NK-92 (cell line): ENCODE measurements around the gene DPYD.

Source experiments
- DNase-seq: peaks from one replicate; lab custom pipeline; 2025; ENCODE audit not compliant: unreplicated experiment; lab: John Stamatoyannopoulos, UW

The DPYD gene

GRCh38 chr1:97163591-97164275, 757.1 kb downstream of the DPYD start:
- DNase-seq = no peak

- no peak for DNase-seq
These were observed 760.0 kb downstream of the DPYD start for GRCh38 chr1:97160818-97161217.

DNA sequence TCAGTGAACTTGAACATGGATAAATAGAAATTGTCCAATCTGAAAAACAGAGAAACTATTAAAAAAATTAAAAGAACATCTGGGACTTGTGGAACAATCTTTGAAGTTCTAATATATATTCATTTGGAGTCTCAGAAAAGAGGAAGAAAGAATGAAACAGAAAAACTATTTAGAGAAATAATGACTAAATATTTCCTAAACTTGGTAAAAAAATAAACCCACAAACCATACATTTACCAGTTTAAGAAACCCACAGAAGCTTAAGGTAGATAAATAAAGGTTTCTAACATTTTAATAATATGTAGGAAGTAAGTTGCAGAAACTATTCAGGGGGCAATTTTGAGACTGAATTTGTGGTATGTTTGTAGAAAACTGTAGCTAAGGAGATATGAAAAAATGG, 761.5 kb downstream of the DPYD start:
- no peak for DNase-seq

DNA sequence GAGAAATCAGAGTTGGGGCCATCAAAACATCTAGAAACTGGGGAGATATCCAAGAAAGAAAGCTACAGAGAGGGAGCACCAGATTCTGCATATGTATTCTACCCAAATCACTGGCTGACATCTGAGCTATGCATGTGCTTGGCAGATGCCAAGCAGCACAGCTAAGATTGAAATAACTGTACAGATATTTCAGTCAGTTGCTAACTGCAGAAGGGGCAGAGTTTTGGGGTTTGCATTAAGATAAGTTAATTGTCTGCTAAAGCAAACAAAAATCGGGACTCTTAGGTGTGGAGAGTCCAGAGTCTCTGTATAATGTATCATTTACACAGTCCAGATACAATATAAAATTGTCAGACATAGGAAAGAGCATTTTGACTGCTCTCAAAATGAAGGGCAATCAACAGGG, 762.1 kb downstream of the DPYD start:
- DNase-seq = no peak

DNA sequence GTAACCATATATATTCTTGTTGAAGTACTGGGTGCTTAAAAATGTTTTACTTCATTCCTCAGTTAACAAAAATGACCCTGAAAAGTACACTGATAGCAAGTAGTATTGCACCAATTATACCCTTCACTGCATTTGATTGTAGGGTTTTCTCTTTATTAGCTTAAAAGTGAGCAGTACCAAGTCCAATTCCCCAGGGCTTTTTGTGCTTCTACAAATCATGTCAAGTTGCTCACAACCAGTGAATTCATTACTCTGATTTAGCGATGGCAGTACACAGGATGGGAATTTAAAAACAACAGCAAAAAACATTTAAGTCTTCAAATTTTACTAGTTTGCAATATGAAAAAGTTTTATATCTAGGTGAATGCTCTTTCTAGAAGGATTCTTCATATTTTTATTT, 762.8 kb downstream of the DPYD start:
- no peak for DNase-seq

- no peak for DNase-seq
These were observed 769.2 kb downstream of the DPYD start for GRCh38 chr1:97151651-97152050.

DNA sequence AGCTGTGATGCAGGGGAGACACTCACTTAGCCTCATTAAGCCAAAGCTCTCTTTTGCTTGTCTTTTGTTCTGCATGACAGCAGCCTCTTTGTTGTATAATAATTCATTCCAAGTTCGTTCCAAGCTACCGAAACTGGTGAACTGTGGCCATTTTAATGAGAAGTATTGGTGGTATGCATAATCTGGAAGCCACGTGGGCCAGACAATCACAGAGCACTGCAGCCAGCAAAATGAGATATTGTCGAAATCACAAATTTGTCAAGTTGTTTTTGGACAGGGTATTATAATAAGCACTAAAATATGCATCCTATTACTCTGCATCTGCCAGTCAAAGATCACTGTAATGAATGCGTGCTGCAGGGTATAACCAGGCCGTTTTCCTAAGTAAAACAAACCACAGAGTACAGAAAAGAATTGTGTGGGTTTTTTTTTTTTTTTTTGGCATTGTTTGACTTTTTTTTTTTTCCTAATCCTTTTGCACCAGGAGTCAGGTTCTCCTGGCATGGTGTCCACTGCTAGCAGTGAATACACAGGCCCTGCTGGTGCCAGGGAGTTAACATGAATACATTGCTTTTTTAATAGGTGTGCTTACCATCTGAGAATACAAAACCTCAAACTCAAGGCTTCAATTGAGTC, 775.4 kb downstream of the DPYD start:
- no peak for DNase-seq

DNA sequence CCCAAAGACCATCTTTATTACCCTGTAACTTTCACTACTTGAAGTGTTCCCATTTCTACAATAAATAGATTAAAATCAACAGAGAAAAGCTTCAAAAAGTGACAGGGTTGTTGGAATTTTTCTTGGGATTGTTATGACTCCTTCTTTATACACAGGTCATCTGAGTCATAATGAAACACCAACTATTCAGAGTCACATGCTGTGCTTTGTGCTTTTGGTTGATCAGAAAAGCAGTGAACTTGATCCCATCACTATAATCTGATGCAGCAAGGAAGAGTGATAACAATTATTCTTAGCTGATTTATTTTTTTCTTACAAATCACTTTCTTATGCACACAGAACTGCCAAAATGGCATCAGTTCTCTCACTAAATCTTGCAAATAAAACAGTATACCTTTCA, 776.3 kb downstream of the DPYD start:
- no peak for DNase-seq

GRCh38 chr1:97143236-97143882, 777.5 kb downstream of the DPYD start:
- no peak for DNase-seq

DNA sequence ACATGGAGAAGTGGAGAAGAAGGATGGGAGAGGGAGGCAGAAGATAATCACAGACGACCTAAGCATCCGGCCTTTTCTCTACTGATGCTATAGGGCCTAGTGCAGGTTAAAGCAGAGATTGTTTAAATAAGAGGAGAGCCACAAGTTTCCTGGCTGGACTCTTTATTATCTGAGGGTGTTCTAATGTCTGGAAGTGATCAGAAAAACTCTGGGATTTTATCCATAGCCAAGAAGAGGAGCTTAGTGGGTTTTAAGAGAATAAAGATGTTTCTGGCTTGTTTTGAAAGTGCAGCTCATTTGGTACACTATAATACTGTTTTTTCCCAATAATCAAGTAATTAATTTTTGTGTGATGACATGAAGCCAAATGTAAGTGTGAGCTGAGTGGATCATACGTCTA, 780.2 kb downstream of the DPYD start:
- DNase-seq = no peak

GRCh38 chr1:97139512-97139911, 781.3 kb downstream of the DPYD start:
- no peak for DNase-seq

- no peak for DNase-seq
These were observed 782.3 kb downstream of the DPYD start for GRCh38 chr1:97138515-97139032.

GRCh38 chr1:97137862-97138514, 782.8 kb downstream of the DPYD start:
- DNase-seq = no peak

GRCh38 chr1:97136996-97137395, 783.8 kb downstream of the DPYD start:
- DNase-seq = no peak

DNA sequence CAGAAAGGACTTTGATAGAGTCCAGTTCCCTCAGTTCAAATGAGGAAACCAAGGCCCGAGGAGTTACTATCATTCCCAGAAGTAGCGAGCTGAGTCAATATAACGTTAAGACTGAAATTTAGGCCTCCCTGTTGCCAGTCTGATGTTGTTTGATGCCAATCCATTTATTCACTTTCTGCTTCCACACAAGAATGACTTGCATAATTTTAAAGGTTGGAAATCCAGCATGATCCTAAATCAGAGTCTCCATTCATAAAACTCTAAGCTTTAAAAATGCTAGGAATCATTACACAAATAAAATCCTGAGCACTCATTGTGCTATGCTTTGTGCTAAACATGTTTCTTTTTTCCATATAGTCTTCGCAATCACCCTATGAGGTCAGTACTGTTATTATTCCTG, 784.9 kb downstream of the DPYD start:
- DNase-seq = no peak

- no peak for DNase-seq
These were observed 792.4 kb downstream of the DPYD start for GRCh38 chr1:97128426-97128825.

DNA sequence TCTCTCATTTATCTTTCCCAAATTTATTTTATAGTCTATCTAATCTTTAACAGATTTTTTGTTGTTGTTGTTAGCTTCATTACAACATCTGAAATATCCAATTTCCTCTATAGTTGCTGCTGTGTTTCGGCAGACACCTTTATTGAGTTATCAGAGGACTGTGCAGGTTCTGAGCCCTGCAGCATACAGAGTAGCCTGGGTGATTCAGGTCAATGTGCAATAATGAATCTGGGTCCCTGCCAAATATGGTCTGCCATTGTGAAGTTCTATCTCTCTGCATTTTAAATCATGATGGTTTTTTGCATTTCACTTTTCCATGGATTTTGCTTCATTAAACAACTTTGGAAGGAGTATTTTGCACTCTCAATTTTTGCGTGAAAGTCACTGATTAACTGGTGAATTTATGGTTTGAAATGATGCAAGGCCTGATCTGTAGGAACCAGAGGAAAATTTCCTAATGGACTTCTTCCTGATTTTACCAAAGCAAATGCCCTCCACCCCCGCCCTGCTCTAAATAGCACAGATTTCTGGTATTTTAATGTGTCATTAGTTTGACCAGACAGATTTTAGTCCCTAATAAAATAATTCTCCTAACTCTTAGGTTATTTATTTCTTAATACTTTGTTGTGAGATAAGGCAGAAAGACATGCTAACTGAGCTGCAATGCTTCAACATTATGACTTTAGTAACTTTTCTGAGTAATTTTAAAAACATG, 797.0 kb downstream of the DPYD start:
- DNase-seq = no peak

DNA sequence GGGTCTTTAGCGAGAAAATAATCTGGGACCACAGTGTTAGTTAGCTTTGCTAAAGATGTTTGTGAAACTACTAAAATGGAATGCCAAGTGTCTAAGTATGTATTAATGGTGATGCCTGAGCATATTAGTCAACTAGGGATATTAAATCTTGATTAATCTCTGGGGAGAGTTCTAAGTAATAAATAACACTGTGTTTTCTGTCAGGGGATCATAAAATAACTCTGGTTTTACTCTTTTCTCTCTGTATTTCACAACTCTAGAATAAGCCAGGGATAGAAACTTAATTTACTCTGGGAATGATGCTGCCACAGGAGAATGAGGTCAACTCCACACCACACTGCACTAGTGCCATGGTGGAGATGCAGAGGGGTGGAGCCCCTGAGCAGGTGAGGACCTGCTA, 800.0 kb downstream of the DPYD start:
- DNase-seq = no peak

DNA sequence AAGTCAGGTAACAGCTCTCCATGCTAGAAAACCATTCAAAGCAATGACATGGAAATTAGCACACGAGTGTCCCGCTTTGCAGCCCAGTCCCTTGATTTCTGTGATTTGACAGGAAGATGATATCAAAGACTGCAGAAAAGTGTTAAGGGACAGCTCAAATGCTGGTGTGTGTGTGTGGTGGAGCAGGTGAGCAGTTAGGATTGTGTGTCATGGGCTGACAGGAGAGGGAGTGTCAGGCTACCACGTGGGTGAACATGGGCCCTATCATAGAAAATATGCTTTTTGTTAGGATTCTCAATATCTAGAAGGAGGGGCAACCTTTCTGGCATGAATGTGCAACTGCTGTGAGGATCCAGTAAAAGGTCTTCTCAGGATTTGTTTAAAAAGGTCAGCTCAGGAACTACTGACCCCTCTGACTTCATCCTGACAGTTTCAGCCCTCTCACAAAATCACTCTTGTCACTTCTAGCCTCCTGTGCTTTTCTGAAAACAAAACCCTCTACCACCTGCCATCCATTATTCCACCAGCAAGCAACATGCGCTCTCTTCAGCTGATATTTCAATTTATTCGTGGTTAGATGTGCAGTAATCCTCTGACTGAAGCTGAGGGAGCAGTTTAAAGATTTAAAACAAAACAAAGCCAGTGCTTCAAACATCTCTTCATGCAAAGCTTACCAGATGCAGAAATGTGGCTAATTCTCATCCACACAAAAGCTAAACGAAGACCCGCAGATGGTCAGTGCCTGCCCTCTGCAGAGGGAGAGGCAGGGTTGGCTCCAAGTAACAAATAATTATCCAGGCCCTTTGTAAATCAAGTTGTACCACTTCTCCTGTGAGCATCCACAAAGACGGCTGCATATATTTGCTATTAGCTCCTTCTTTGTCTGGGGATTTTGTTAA, 801.3 kb downstream of the DPYD start:
- DNase-seq = no peak

GRCh38 chr1:97114842-97115241, 806.0 kb downstream of the DPYD start:
- no peak for DNase-seq
